OCI-LY1 (cell line): ENCODE results near the gene RPS24.

Experiments
- H2AFZ ChIP-seq: fragments of 200-600 bp; sonication (generic), shearing (Covaris generic); 2 replicates; pipeline ENCODE4 v1.6.0; 2014; ENCODE audit warnings: antibody characterized with exemption, mild to moderate bottlenecking, low read length
- H3F3A ChIP-seq: fragments of 200-600 bp; sonication (generic), shearing (Covaris generic); 2 replicates; pipeline ENCODE4 v1.6.0; 2014; ENCODE audit warnings: mild to moderate bottlenecking, antibody characterized with exemption, low read length, moderate library complexity; ENCODE audit not compliant: insufficient read depth
- H3K27ac ChIP-seq: fragments of 200-600 bp; sonication (generic); 2 replicates; pipeline ENCODE4 v1.5.1; 2014; ENCODE audit warnings: low read length, mixed run types, mild to moderate bottlenecking, low read depth; ENCODE audit not compliant: poor library complexity, severe bottlenecking
- H3K27me3 ChIP-seq: fragments of 200-600 bp; sonication (generic); 2 replicates; pipeline ENCODE4 v1.6.0; 2014; ENCODE audit warnings: antibody characterized with exemption, mild to moderate bottlenecking, low read length, moderate library complexity; ENCODE audit not compliant: insufficient read depth
- H3K36me3 ChIP-seq: fragments of 200-600 bp; sonication (generic); 2 replicates; pipeline ENCODE4 v1.6.1; 2014; ENCODE audit warnings: mild to moderate bottlenecking, antibody characterized with exemption, low read length, moderate library complexity, mixed read lengths; ENCODE audit not compliant: insufficient read depth
- H3K4me1 ChIP-seq: fragments of 200-600 bp; sonication (generic); 2 replicates; pipeline ENCODE4 v1.5.1; 2014; ENCODE audit warnings: mild to moderate bottlenecking, low read length, moderate library complexity; ENCODE audit not compliant: insufficient read depth, severe bottlenecking
- H3K4me2 ChIP-seq: fragments of 200-600 bp; sonication (generic), shearing (Covaris generic); 2 replicates; pipeline ENCODE4 v1.6.1; 2014; ENCODE audit warnings: low read length
- H3K4me3 ChIP-seq: fragments of 200-600 bp; sonication (generic); 2 replicates; pipeline ENCODE4 v1.5.1; 2014; ENCODE audit warnings: low read length, low read depth, mild to moderate bottlenecking, mixed read lengths; ENCODE audit not compliant: poor library complexity, severe bottlenecking
- H3K79me2 ChIP-seq: fragments of 200-600 bp; shearing (Covaris generic); 2 replicates; pipeline ENCODE4 v1.6.1; 2016; ENCODE audit warnings: mixed run types, low read length, mixed read lengths; ENCODE audit not compliant: insufficient read depth
- H3K9ac ChIP-seq: fragments of 200-600 bp; sonication (generic), shearing (Covaris generic); 2 replicates; pipeline ENCODE4 v1.6.1; 2014; ENCODE audit warnings: mild to moderate bottlenecking, low read length, mixed read lengths
- H3K9me2 ChIP-seq: fragments of 200-600 bp; sonication (generic), shearing (Covaris generic); 2 replicates; pipeline ENCODE4 v1.6.1; 2014; ENCODE audit warnings: low read depth, mild to moderate bottlenecking, low read length, mixed read lengths
- H3K9me3 ChIP-seq: fragments of 200-600 bp; shearing (Covaris generic); 2 replicates; pipeline ENCODE4 v1.6.1; 2014; ENCODE audit warnings: low read length, mixed read lengths
- H4K20me1 ChIP-seq: fragments of 200-600 bp; sonication (generic), shearing (Covaris generic); 2 replicates; pipeline ENCODE4 v1.6.0; 2016; ENCODE audit warnings: mild to moderate bottlenecking, low read length; ENCODE audit not compliant: insufficient read depth
- EZH2 ChIP-seq: fragments of 200-600 bp; sonication (generic), shearing (Covaris generic); IDR thresholded peaks from 2 replicates; pipeline ENCODE4 v1.8.0; 2017; ENCODE audit warnings: borderline replicate concordance, mixed run types, mild to moderate bottlenecking, antibody characterized with exemption, low read length, moderate library complexity, mixed read lengths
- TF ChIP-seq, protein P1 (sequence below): fragments of 200-600 bp; sonication (generic), shearing (Covaris generic); IDR thresholded peaks from 2 replicates; pipeline ENCODE4 v1.5.1; 2017; ENCODE audit warnings: mild to moderate bottlenecking, antibody characterized with exemption, low read length, moderate library complexity, mixed read lengths

The RPS24 gene

GRCh38 chr10:78046711-78047269 lies 13.1 kb downstream of the RPS24 start:
- Histone ChIP-seq H3K27me3 (no peaks in the 10 kb centered on the region), H3K27ac (no peak overlapping the region), H2AFZ (no peak overlapping the region), H3F3A (no peaks in the 10 kb centered on the region), H4K20me1 (no peaks in the 10 kb centered on the region), H3K9me3 (no peaks in the 10 kb centered on the region), H3K4me2 (no peak overlapping the region), H3K9ac (no peak overlapping the region), H3K79me2 (no peaks in the 10 kb centered on the region), H3K36me3 (peaks cover 17% of the 10 kb centered on the region), H3K4me1 (no peaks in the 10 kb centered on the region), H3K9me2 (no peaks in the 10 kb centered on the region), H3K4me3 (no peak overlapping the region)
- TF ChIP-seq, protein P1, sequence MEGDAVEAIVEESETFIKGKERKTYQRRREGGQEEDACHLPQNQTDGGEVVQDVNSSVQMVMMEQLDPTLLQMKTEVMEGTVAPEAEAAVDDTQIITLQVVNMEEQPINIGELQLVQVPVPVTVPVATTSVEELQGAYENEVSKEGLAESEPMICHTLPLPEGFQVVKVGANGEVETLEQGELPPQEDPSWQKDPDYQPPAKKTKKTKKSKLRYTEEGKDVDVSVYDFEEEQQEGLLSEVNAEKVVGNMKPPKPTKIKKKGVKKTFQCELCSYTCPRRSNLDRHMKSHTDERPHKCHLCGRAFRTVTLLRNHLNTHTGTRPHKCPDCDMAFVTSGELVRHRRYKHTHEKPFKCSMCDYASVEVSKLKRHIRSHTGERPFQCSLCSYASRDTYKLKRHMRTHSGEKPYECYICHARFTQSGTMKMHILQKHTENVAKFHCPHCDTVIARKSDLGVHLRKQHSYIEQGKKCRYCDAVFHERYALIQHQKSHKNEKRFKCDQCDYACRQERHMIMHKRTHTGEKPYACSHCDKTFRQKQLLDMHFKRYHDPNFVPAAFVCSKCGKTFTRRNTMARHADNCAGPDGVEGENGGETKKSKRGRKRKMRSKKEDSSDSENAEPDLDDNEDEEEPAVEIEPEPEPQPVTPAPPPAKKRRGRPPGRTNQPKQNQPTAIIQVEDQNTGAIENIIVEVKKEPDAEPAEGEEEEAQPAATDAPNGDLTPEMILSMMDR, result no peak
- no peak for TF ChIP-seq EZH2

GRCh38 chr10:78047314-78047891 lies 13.7 kb downstream of the RPS24 start:
- H3K4me1 ChIP-seq, result no peaks in the 10 kb centered on the region
- H4K20me1 ChIP-seq, result no peaks in the 10 kb centered on the region
- H2AFZ ChIP-seq, result no peak overlapping the region
- H3F3A ChIP-seq, result no peaks in the 10 kb centered on the region
- no peaks in the 10 kb centered on the region for H3K79me2 ChIP-seq
- no peak overlapping the region for H3K4me3 ChIP-seq
- H3K27me3 ChIP-seq, result no peaks in the 10 kb centered on the region
- no peak overlapping the region for H3K27ac ChIP-seq
- no peaks in the 10 kb centered on the region for H3K9me3 ChIP-seq
- no peak overlapping the region for H3K4me2 ChIP-seq
- TF ChIP-seq EZH2, result no peak
- TF ChIP-seq, protein P1, result peak; percentile 87
- H3K9me2 ChIP-seq, result no peaks in the 10 kb centered on the region
- peaks cover 11% of the 10 kb centered on the region for H3K36me3 ChIP-seq
- H3K9ac ChIP-seq, result no peak overlapping the region

DNA sequence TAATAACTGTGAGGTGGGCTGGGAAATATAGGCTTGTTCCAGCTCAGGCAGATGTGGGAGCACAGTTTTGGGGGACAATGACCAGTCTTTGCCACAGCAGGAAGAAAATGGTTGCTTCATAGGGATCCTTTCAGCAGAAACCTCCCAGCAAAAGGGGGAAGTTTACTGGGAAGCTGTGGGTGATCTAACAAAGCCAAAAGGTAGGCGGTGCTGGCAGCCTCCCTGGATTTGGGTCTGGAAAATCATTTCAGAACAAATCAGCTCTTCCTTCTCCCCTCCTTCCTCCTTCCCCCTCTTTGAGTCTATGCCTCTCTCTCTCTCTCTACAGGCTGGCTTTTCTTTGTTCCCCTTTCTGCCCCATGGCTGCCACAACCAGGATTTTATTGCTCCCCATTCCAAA lies 16.2 kb downstream of the RPS24 start:
- no peak overlapping the region for H3K4me2 ChIP-seq
- no peaks in the 10 kb centered on the region for H3K36me3 ChIP-seq
- no peak overlapping the region for H3K9ac ChIP-seq
- no peak overlapping the region for H2AFZ ChIP-seq
- no peaks in the 10 kb centered on the region for H3K4me1 ChIP-seq
- H3K27ac ChIP-seq, result no peak overlapping the region
- H3K9me2 ChIP-seq, result no peaks in the 10 kb centered on the region
- no peaks in the 10 kb centered on the region for H3K9me3 ChIP-seq
- no peaks in the 10 kb centered on the region for H3F3A ChIP-seq
- H3K27me3 ChIP-seq, result no peaks in the 10 kb centered on the region
- H4K20me1 ChIP-seq, result no peaks in the 10 kb centered on the region
- H3K79me2 ChIP-seq, result no peaks in the 10 kb centered on the region
- H3K4me3 ChIP-seq, result no peak overlapping the region
- TF ChIP-seq EZH2, result no peak
- TF ChIP-seq, protein P1, result no peak
